SK-N-SH (cell line): ENCODE measurements around the gene NIN. TPM values are rescaled to one million over a fixed set of nuclear protein-coding genes. Genes with fewer than 3 reads are reported as not detected.

ENCODE experiments used
- CTCF ChIA-PET: fragments of 300-600, 350-600 bp; formaldehyde crosslinking; extraction: SDS; loops from one replicate; lab custom pipeline; 2021; lab: Yijun Ruan, JAX
- POLR2A ChIA-PET: fragments of 350-600 bp; sonication (Branson Sonifier 250); formaldehyde crosslinking; extraction: SDS; loops from one replicate; lab custom pipeline; 2020; ENCODE audit warnings: antibody characterized with exemption, inconsistent platforms; lab: Yijun Ruan, JAX
- DNase-seq: peaks from one replicate; pipeline ENCODE4 v3.0.0; 2012
- H2AFZ ChIP-seq: fragments of 200-600 bp; sonication (generic); 2 replicates; pipeline ENCODE4 v1.8.1; 2016; ENCODE audit warnings: antibody characterized with exemption, mild to moderate bottlenecking, low read depth
- H3F3A ChIP-seq: fragments of 200-600 bp; sonication (generic); replicated peaks from 2 replicates; pipeline ENCODE3; 2016; ENCODE audit warnings: antibody characterized with exemption, mild to moderate bottlenecking; ENCODE audit not compliant: insufficient read depth
- H3K27ac ChIP-seq, 2 experiments: fragments of 200-500 bp in 1 of 2; fragments of 200-600 bp in 1 of 2; sonication (Bioruptor generic) in 1 of 2; sonication (generic), shearing (Covaris generic) in 1 of 2; 2 replicates each; pipeline versions ENCODE4 v1.5.1 to v1.6.1; 2014 to 2016; ENCODE audit warnings: low read depth in 2 of 2, inconsistent platforms in 1 of 2, low read length in 1 of 2, mild to moderate bottlenecking in 1 of 2, mixed read lengths in 1 of 2
- H3K27me3 ChIP-seq: fragments of 200-600 bp; sonication (generic), shearing (Covaris generic); 2 replicates; pipeline ENCODE4 v1.6.1; 2016; ENCODE audit warnings: mixed run types; ENCODE audit not compliant: insufficient read depth
- H3K36me3 ChIP-seq, 2 experiments: fragments of 200-500 bp in 1 of 2; fragments of 200-600 bp in 1 of 2; sonication (Bioruptor generic) in 1 of 2; sonication (generic) in 1 of 2; replicated peaks in 1 of 2; 2 replicates each; pipeline versions ENCODE3 to v1.5.1; 2014 to 2016; ENCODE audit warnings: low read length in 1 of 2, mild to moderate bottlenecking in 1 of 2; ENCODE audit not compliant: insufficient read depth in 2 of 2, control insufficient read depth in 1 of 2
- H3K4me1 ChIP-seq, 2 experiments: fragments of 200-500 bp in 1 of 2; fragments of 200-600 bp in 1 of 2; sonication (Bioruptor generic) in 1 of 2; sonication (generic), shearing (Covaris generic) in 1 of 2; 2 replicates each; pipeline versions ENCODE4 v1.5.1 to v1.6.1; 2014 to 2016; ENCODE audit warnings: low read depth in 1 of 2, low read length in 1 of 2, mixed run types in 1 of 2; ENCODE audit not compliant: insufficient read depth in 2 of 2, control insufficient read depth in 1 of 2
- H3K4me2 ChIP-seq: fragments of 200-600 bp; sonication (generic), shearing (Covaris generic); 2 replicates; pipeline ENCODE4 v1.6.1; 2017; ENCODE audit warnings: mixed run types
- H3K4me3 ChIP-seq, 2 experiments: fragments of 200-500 bp in 1 of 2; fragments of 200-600 bp in 1 of 2; sonication (Bioruptor generic) in 1 of 2; sonication (generic), shearing (Covaris generic) in 1 of 2; 2 replicates each; pipeline versions ENCODE4 v1.5.1 to v1.8.1; 2014 to 2016; ENCODE audit warnings: low read depth in 2 of 2, inconsistent platforms in 1 of 2, low read length in 1 of 2, mild to moderate bottlenecking in 1 of 2, mixed read lengths in 1 of 2, moderate library complexity in 1 of 2
- H3K79me2 ChIP-seq: fragments of 200-600 bp; sonication (generic); 2 replicates; pipeline ENCODE4 v1.8.1; 2017; ENCODE audit warnings: mild to moderate bottlenecking; ENCODE audit not compliant: insufficient read depth
- H3K9ac ChIP-seq: fragments of 200-600 bp; sonication (generic); 2 replicates; pipeline ENCODE4 v1.6.1; 2017; ENCODE audit warnings: mixed run types
- H3K9me2 ChIP-seq: fragments of 200-600 bp; sonication (generic); 2 replicates; pipeline ENCODE4 v1.6.1; 2017; ENCODE audit warnings: mixed run types
- H3K9me3 ChIP-seq: fragments of 200-600 bp; sonication (generic); 2 replicates; pipeline ENCODE4 v1.6.1; 2017; ENCODE audit warnings: mixed run types, mild to moderate bottlenecking, moderate library complexity
- H4K20me1 ChIP-seq: fragments of 200-600 bp; sonication (generic); 2 replicates; pipeline ENCODE4 v1.6.1; 2017; ENCODE audit warnings: mild to moderate bottlenecking, mixed run types; ENCODE audit not compliant: insufficient read depth
- CHD2 ChIP-seq: fragments of 150-350 bp; IDR thresholded peaks from 2 replicates; pipeline ENCODE4 v1.6.1; 2018; ENCODE audit warnings: low read length; ENCODE audit not compliant: partially characterized antibody
- EZH2phosphoT487 ChIP-seq: fragments of 200-600 bp; sonication (generic); IDR thresholded peaks from 2 replicates; pipeline ENCODE4 v1.6.1; 2017; ENCODE audit warnings: low read depth, mixed run types, mild to moderate bottlenecking, antibody characterized with exemption, moderate library complexity, borderline replicate concordance
- GABPA ChIP-seq: IDR thresholded peaks from 2 replicates; pipeline ENCODE4 v1.4.0; 2012; ENCODE audit warnings: low read depth, mild to moderate bottlenecking
- GATA2 ChIP-seq: sonication (generic); formaldehyde crosslinking; IDR thresholded peaks from 2 replicates; pipeline ENCODE4 v1.5.0; 2020; ENCODE audit warnings: mild to moderate bottlenecking, missing genetic modification reagents
- JUND ChIP-seq: IDR thresholded peaks from 2 replicates; pipeline ENCODE4 v1.4.0; 2012
- NRF1 ChIP-seq: IDR thresholded peaks from 2 replicates; pipeline ENCODE4 v1.6.1; 2012; ENCODE audit warnings: low read depth, mild to moderate bottlenecking, low read length
- RCOR1 ChIP-seq: fragments of 150-350 bp; IDR thresholded peaks from 2 replicates; pipeline ENCODE4 v1.6.1; 2017; ENCODE audit warnings: antibody characterized with exemption, low read length
- RFX5 ChIP-seq: IDR thresholded peaks from 2 replicates; pipeline ENCODE4 v1.6.1; 2012; ENCODE audit warnings: mild to moderate bottlenecking, improper control_type of control experiment, low read length
- RXRA ChIP-seq: IDR thresholded peaks from 2 replicates; pipeline ENCODE4 v1.4.0; 2012; ENCODE audit warnings: low read depth, mild to moderate bottlenecking, borderline replicate concordance
- SIN3A ChIP-seq: IDR thresholded peaks from 2 replicates; pipeline ENCODE4 v1.6.1; 2012; ENCODE audit warnings: low read depth, mild to moderate bottlenecking, low read length, moderate library complexity, borderline replicate concordance
- TAF1 ChIP-seq: IDR thresholded peaks from 2 replicates; pipeline ENCODE4 v1.6.1; 2012; ENCODE audit warnings: low read depth, mild to moderate bottlenecking, low read length, moderate library complexity, borderline replicate concordance
- YY1 ChIP-seq: IDR thresholded peaks from 2 replicates; pipeline ENCODE4 v1.4.0; 2012; ENCODE audit warnings: low read depth, mild to moderate bottlenecking
- WGBS: methylation state at CpG from one replicate; pipeline ENCODE4 v1.1.6; 2017; ENCODE audit warnings: low lambda C conversion rate; 5-methylcytosine and 5-hydroxymethylcytosine counted together
- polyA plus RNA-seq, 3 experiments: library from polyadenylated mRNA; depleted of rRNA; stranded (reverse); fragments of >200 nt; gene quantifications; 2 replicates each; pipeline ENCODE4 v1.2.3, GENCODE V29; 2012
- TF ChIP-seq, protein P1 (sequence below): IDR thresholded peaks from 2 replicates; pipeline ENCODE4 v1.4.0; 2012; ENCODE audit warnings: low read depth, borderline replicate concordance
- TF ChIP-seq, protein P2 (sequence below): IDR thresholded peaks from 2 replicates; pipeline ENCODE4 v1.6.1; 2012; ENCODE audit warnings: mild to moderate bottlenecking, low read depth, low read length, moderate library complexity
- TF ChIP-seq, protein P3 (sequence below): IDR thresholded peaks from 2 replicates; pipeline ENCODE4 v1.4.0; 2012; ENCODE audit warnings: low read depth, borderline replicate concordance
- TF ChIP-seq, protein P4 (sequence below): fragments of 150-350 bp; IDR thresholded peaks from 2 replicates; pipeline ENCODE4 v1.6.1; 2017; ENCODE audit warnings: antibody characterized with exemption, low read length, low read depth, borderline replicate concordance

NIN gene
- polyA plus RNA-seq, 1 of the 3 experiments (the other 2 are of a cell fraction) = 10.0 TPM

DNA sequence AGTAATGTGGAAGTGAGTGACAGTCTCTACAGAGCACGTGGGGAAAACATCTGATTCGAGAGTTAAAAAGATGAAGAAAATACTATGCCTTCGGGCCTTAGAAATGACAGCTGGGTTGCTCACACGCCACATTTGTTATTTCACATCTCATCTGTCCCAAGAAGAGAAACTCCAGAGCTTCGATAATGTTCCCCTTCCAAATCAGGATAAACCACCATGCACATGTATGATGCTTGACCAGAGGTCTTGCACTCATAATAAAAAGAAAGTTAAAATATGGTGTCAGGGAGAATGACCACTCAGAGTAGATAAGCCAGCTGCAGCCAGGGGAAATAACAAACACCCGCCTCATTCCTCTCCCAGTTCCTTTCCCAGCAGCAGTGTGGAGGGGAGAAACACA, 34.6 kb downstream of the NIN start:
- H3K4me1 ChIP-seq = peaks cover 20 to 25% of the 10 kb centered on the region in 2 experiments
- 70% methylated on average over 6 of the region's 6 CpGs for WGBS
- no peaks in the 10 kb centered on the region for H3K9me3 ChIP-seq
- TF ChIP-seq, protein P1, sequence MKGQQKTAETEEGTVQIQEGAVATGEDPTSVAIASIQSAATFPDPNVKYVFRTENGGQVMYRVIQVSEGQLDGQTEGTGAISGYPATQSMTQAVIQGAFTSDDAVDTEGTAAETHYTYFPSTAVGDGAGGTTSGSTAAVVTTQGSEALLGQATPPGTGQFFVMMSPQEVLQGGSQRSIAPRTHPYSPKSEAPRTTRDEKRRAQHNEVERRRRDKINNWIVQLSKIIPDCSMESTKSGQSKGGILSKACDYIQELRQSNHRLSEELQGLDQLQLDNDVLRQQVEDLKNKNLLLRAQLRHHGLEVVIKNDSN = no peak
- TF ChIP-seq TAF1 (no peak), YY1 (no peak), EZH2phosphoT487 (no peak), GABPA (no peak), CHD2 (no peak), RFX5 (no peak), SIN3A (no peak), GATA2 (CRISPR knock-in tag) (no peak), JUND (no peak), NRF1 (no peak), RCOR1 (no peak), RXRA (no peak)
- TF ChIP-seq, protein P2, sequence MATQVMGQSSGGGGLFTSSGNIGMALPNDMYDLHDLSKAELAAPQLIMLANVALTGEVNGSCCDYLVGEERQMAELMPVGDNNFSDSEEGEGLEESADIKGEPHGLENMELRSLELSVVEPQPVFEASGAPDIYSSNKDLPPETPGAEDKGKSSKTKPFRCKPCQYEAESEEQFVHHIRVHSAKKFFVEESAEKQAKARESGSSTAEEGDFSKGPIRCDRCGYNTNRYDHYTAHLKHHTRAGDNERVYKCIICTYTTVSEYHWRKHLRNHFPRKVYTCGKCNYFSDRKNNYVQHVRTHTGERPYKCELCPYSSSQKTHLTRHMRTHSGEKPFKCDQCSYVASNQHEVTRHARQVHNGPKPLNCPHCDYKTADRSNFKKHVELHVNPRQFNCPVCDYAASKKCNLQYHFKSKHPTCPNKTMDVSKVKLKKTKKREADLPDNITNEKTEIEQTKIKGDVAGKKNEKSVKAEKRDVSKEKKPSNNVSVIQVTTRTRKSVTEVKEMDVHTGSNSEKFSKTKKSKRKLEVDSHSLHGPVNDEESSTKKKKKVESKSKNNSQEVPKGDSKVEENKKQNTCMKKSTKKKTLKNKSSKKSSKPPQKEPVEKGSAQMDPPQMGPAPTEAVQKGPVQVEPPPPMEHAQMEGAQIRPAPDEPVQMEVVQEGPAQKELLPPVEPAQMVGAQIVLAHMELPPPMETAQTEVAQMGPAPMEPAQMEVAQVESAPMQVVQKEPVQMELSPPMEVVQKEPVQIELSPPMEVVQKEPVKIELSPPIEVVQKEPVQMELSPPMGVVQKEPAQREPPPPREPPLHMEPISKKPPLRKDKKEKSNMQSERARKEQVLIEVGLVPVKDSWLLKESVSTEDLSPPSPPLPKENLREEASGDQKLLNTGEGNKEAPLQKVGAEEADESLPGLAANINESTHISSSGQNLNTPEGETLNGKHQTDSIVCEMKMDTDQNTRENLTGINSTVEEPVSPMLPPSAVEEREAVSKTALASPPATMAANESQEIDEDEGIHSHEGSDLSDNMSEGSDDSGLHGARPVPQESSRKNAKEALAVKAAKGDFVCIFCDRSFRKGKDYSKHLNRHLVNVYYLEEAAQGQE = no peak
- TF ChIP-seq, protein P3, sequence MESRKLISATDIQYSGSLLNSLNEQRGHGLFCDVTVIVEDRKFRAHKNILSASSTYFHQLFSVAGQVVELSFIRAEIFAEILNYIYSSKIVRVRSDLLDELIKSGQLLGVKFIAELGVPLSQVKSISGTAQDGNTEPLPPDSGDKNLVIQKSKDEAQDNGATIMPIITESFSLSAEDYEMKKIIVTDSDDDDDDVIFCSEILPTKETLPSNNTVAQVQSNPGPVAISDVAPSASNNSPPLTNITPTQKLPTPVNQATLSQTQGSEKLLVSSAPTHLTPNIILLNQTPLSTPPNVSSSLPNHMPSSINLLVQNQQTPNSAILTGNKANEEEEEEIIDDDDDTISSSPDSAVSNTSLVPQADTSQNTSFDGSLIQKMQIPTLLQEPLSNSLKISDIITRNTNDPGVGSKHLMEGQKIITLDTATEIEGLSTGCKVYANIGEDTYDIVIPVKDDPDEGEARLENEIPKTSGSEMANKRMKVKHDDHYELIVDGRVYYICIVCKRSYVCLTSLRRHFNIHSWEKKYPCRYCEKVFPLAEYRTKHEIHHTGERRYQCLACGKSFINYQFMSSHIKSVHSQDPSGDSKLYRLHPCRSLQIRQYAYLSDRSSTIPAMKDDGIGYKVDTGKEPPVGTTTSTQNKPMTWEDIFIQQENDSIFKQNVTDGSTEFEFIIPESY = no peak
- TF ChIP-seq, protein P4, sequence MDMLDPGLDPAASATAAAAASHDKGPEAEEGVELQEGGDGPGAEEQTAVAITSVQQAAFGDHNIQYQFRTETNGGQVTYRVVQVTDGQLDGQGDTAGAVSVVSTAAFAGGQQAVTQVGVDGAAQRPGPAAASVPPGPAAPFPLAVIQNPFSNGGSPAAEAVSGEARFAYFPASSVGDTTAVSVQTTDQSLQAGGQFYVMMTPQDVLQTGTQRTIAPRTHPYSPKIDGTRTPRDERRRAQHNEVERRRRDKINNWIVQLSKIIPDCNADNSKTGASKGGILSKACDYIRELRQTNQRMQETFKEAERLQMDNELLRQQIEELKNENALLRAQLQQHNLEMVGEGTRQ = no peak
- TF ChIP-seq, all 33 proteins: peak for 0
- no peak overlapping the region for H3K4me3 ChIP-seq
- H3K9me2 ChIP-seq = no peaks in the 10 kb centered on the region
- DNase-seq = no peak
- H3K9ac ChIP-seq = no peak overlapping the region
- ChIA-PET POLR2A (no interaction called here), CTCF (interaction anchor here (0.6 to 12.9 kb wide), 4 partner anchors 21 to 1120 kb away, joined by 3 to 143 read pairs (median 14); no protein-coding TSS in a partner anchor)
- peak overlapping the region in 1 of 2 experiments; percentile 61; a peak in 2 of 4 replicates for H3K27ac ChIP-seq
- no peaks in the 10 kb centered on the region for H3K27me3 ChIP-seq
- peaks cover 9 to 24% of the 10 kb centered on the region in 2 experiments for H3K36me3 ChIP-seq
- H3K79me2 ChIP-seq = peaks cover 64% of the 10 kb centered on the region
- H3F3A ChIP-seq = peaks cover 13% of the 10 kb centered on the region
- H4K20me1 ChIP-seq = peaks cover 20% of the 10 kb centered on the region; the same call in 1 of the 2 replicates
- H2AFZ ChIP-seq = no peak overlapping the region
- H3K4me2 ChIP-seq = peak overlapping the region; percentile 62; the same call in 1 of the 2 replicates
